SK-N-SH (cell line): Measurements from ENCODE around the gene STKLD1.

Experiments used
- CHD2 ChIP-seq: fragments of 150-350 bp; IDR thresholded peaks from 2 replicates; pipeline ENCODE4 v1.6.1; 2018; ENCODE audit warnings: low read length; ENCODE audit not compliant: partially characterized antibody
- CTCF ChIP-seq: fragments of 200-600 bp; sonication (generic); IDR thresholded peaks from 2 replicates; pipeline ENCODE4 v1.6.1; 2017; ENCODE audit warnings: antibody characterized with exemption, mild to moderate bottlenecking, moderate library complexity
- POLR2AphosphoS5 ChIP-seq: IDR thresholded peaks from 2 replicates; pipeline ENCODE4 v1.6.1; 2012; ENCODE audit warnings: low read depth, low read length
- RFX5 ChIP-seq: IDR thresholded peaks from 2 replicates; pipeline ENCODE4 v1.6.1; 2012; ENCODE audit warnings: mild to moderate bottlenecking, improper control_type of control experiment, low read length
- TAF1 ChIP-seq: IDR thresholded peaks from 2 replicates; pipeline ENCODE4 v1.6.1; 2012; ENCODE audit warnings: low read depth, mild to moderate bottlenecking, low read length, moderate library complexity, borderline replicate concordance
- TF ChIP-seq, protein P1 (sequence below): IDR thresholded peaks from 2 replicates; pipeline ENCODE4 v1.6.1; 2012; ENCODE audit warnings: mild to moderate bottlenecking, low read depth, low read length, moderate library complexity
- TF ChIP-seq, protein P2 (sequence below): IDR thresholded peaks from 2 replicates; pipeline ENCODE4 v1.4.0; 2012; ENCODE audit warnings: low read depth

GRCh38 chr9:133333566-133333965 is 42.6 kb upstream of the STKLD1 start:
- TF ChIP-seq CTCF (no peak), POLR2AphosphoS5 (no peak), TAF1 (no peak), RFX5 (no peak), CHD2 (no peak)
- TF ChIP-seq, protein P1, sequence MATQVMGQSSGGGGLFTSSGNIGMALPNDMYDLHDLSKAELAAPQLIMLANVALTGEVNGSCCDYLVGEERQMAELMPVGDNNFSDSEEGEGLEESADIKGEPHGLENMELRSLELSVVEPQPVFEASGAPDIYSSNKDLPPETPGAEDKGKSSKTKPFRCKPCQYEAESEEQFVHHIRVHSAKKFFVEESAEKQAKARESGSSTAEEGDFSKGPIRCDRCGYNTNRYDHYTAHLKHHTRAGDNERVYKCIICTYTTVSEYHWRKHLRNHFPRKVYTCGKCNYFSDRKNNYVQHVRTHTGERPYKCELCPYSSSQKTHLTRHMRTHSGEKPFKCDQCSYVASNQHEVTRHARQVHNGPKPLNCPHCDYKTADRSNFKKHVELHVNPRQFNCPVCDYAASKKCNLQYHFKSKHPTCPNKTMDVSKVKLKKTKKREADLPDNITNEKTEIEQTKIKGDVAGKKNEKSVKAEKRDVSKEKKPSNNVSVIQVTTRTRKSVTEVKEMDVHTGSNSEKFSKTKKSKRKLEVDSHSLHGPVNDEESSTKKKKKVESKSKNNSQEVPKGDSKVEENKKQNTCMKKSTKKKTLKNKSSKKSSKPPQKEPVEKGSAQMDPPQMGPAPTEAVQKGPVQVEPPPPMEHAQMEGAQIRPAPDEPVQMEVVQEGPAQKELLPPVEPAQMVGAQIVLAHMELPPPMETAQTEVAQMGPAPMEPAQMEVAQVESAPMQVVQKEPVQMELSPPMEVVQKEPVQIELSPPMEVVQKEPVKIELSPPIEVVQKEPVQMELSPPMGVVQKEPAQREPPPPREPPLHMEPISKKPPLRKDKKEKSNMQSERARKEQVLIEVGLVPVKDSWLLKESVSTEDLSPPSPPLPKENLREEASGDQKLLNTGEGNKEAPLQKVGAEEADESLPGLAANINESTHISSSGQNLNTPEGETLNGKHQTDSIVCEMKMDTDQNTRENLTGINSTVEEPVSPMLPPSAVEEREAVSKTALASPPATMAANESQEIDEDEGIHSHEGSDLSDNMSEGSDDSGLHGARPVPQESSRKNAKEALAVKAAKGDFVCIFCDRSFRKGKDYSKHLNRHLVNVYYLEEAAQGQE, result no peak
- TF ChIP-seq, protein P2, sequence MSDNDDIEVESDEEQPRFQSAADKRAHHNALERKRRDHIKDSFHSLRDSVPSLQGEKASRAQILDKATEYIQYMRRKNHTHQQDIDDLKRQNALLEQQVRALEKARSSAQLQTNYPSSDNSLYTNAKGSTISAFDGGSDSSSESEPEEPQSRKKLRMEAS, result no peak
